Subcutaneous adipose tissue (tissue), 4 donors: ENCODE data around the gene SELENOT. TPM values are rescaled to one million over a fixed set of nuclear protein-coding genes. Genes with fewer than 3 reads are reported as not detected.

Source experiments
- total RNA-seq, 4 donors: library from RNA; depleted of rRNA; stranded (reverse); fragments of >200 nt; gene quantifications; one replicate each; pipeline ENCODE4 v1.1.0, GENCODE V29; 2016
- TF ChIP-seq, protein P1 (sequence below): fragments of 450-650 bp; IDR thresholded peaks from one replicate; pipeline ENCODE4 v1.5.1; 2016; ENCODE audit warnings: low read depth, mild to moderate bottlenecking, control low read depth, antibody characterized with exemption, moderate library complexity

SELENOT gene
- total RNA-seq, 4 donors from 2014 or later, result 66.9 to 207 (median 92.8) TPM

DNA sequence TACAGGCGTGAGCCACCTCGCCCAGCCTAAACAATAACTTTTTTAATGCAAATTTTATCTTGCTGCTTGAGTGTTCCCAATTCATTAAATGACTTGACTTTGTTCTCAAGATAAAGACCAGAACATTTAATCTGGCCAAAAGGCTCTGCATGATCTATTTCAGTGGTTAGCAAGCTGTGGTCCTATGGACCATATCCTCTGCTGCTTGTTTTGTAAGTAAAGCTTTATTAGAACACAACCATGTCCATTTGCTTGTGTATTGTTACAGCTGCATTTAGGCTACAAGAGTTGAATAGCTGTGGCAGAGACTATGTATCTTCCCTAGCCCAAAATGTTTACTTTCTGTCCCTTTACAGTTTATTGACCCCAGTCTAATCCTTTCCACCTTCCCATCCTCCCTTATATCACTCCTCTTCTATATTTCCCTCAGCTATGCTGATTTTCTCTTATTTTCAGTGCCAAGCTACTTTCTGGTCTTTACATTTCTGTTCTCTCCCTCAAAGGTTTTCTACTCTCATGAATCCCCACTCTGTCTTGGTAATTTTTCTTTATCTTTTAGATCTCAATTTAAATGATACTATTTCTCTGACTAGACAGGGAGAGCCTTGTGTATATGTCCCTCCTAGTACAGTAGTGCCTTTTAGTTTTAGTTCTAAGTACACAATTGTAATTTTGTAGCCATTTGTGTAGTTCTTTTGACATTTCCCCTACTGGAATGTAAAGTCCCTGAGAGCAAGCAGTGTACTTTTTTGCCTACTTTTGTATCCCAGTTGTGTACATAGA is 23.2 kb downstream of the SELENOT start:
- TF ChIP-seq, protein P1, sequence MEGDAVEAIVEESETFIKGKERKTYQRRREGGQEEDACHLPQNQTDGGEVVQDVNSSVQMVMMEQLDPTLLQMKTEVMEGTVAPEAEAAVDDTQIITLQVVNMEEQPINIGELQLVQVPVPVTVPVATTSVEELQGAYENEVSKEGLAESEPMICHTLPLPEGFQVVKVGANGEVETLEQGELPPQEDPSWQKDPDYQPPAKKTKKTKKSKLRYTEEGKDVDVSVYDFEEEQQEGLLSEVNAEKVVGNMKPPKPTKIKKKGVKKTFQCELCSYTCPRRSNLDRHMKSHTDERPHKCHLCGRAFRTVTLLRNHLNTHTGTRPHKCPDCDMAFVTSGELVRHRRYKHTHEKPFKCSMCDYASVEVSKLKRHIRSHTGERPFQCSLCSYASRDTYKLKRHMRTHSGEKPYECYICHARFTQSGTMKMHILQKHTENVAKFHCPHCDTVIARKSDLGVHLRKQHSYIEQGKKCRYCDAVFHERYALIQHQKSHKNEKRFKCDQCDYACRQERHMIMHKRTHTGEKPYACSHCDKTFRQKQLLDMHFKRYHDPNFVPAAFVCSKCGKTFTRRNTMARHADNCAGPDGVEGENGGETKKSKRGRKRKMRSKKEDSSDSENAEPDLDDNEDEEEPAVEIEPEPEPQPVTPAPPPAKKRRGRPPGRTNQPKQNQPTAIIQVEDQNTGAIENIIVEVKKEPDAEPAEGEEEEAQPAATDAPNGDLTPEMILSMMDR, result no peak

DNA sequence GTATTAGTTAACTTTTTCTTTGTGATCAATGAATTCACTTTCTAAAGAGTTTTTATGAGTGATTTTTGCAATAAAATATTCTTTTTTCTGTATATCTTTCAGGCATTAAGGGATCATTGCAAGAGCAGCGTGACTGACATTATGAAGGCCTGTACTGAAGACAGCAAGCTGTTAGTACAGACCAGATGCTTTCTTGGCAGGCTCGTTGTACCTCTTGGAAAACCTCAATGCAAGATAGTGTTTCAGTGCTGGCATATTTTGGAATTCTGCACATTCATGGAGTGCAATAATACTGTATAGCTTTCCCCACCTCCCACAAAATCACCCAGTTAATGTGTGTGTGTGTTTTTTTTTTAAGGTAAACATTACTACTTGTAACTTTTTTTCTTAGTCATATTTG is 24.4 kb downstream of the SELENOT start:
- TF ChIP-seq, protein P1, result no peak

DNA sequence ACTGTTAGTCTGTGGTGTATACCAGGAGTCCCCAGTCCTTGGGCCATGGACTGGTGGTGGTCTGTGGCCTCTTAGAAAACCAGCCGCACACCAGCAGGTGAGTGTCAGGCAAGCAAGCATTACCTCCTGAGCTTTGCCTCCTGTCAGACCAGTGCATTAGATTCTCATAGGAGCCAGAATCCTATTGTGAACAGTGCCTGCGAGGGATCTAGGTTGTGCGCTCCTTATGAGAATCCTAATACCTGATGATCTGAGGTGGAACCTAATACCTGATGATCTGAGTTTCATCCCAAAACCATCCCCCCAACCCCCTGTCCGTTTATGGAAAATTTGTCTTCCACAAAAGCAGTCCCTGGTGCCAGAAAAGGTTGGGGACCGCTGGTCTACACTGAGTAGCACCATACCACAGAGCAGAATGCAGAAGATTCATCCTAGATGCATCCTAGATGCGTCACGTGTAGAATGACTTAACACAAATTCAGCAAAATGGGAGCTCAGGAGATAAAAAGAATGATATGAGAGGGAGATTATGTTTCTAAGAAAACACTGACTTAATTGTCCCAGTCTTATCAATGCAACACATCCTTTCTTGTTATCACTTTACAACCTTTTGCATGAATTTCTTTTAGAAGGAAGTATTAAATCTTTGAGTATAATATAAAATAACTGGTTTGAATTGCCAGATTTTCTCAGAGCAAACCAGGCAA is 28.5 kb downstream of the SELENOT start:
- TF ChIP-seq, protein P1, result no peak

DNA sequence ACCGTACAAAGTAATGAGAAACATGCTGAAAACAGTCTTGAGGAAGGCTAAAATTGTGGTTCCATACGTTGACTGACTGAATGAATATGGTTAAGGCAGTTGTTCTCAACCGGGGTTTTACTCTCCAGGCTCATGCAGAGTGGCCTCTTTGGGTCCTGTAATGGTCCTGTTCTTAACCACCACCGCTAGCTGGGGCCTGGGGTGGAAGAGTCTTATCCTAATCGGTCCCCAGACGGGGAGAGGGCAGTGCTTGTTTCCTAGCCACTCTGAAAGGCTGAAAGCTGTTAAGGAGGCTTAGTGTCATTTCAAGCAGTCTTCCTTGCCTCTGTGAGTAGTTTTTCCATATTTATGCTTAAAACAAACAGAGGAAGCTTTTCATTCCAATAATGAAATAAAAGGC is 32.0 kb downstream of the SELENOT start:
- TF ChIP-seq, protein P1, result no peak

DNA sequence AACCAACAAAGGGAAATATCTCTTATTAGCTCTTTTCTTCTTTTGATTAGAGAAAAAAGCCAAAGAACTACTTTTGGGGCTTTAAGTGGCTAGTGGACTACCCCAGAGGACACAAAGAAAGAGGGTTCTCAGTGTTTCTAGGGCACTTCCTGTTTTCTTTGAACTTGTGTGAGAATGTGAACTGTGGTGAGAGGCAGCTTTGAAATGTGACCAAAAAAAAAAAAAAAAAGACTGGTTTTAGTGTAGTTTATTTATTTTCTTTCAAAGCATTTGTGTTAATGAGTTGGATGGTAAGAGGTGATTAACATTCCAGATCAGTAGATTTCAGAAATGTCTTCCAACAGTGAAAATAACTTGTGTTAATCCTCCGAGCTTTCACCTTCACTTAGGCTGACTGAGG is 32.4 kb downstream of the SELENOT start:
- TF ChIP-seq, protein P1, result no peak

DNA sequence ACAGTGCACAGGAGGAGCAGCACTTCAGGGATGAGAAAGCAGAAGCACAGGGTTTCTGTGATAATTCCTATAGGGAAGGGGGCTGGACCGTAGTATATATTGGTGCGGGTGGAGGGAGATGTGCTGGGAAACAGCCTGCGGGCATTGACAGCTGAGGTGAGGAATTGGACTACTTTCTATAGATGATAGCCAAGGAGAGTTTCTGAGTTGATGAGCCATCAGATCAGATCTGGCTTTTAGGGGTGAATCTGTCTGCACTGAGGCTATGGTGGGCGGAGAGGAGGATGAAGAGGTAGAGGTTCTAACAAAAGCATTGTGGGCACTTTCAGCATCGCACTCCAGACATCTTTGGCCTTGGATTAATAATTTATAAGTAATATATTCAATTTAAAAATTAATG is 33.1 kb downstream of the SELENOT start:
- TF ChIP-seq, protein P1, result no peak

DNA sequence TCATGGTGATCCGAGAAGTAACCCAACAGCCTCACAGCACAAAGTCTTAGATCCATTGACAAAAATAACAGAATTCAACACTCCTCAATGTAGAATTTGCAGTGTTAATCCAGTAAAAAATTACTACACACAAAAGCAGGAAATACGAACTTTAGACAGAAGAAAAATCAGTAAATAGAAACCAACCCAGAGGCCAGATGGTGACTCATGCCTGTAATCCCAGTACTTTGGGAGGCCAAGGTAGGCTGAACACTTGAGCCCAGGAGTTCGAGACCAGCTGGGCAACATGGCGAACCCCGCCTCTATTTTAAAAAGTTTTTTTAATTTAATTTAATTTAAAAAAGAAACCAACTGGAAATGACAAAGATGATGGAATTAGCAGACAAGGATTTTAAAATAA is 36.1 kb downstream of the SELENOT start:
- TF ChIP-seq, protein P1, result no peak
